K562 (cell line): Measurements from ENCODE around the gene TAS1R3.

ENCODE experiments used
- CTCF ChIP-seq, 3 experiments: IDR thresholded peaks in 2 of 3; conservative IDR thresholded peaks in 1 of 3; 2 replicates each; pipeline ENCODE4 v1.5.1; 2011 to 2012; ENCODE audit warnings: low read length in 3 of 3, mild to moderate bottlenecking in 3 of 3, control low read depth in 2 of 3, improper control_type of control experiment in 1 of 3, inconsistent platforms in 1 of 3, low read depth in 1 of 3, mixed read lengths in 1 of 3, moderate library complexity in 1 of 3; ENCODE audit not compliant: insufficient read depth in 2 of 3
- CUX1 ChIP-seq: fragments of 200-800 bp; sonication (Bioruptor generic); IDR thresholded peaks from 2 replicates; pipeline ENCODE4 v1.6.1; 2016; ENCODE audit warnings: missing genetic modification characterization, missing compliant biosample characterization
- EP300 ChIP-seq: IDR thresholded peaks from 2 replicates; pipeline ENCODE4 v1.6.1; 2012; ENCODE audit warnings: low read length, improper control_type of control experiment
- POLR2A ChIP-seq: fragments of 450-650 bp; conservative IDR thresholded peaks from 2 replicates; pipeline ENCODE4 v1.6.1; 2016
- TARDBP ChIP-seq: fragments of 450-650 bp; IDR thresholded peaks from 2 replicates; pipeline ENCODE4 v1.6.1; 2016
- ZBTB17 ChIP-seq: fragments of 450-650 bp; formaldehyde crosslinking; IDR thresholded peaks from 2 replicates; pipeline ENCODE4 v1.4.0; 2020; ENCODE audit warnings: mild to moderate bottlenecking

GRCh38 chr1:1340791-1341548 is 9.9 kb downstream of the TAS1R3 start:
- TF ChIP-seq EP300 (no peak), TARDBP (peak; percentile 29; the same call in 1 of the 2 replicates), CTCF (IDR thresholded peaks at IDR 0.05 in 2 of 3, conservative IDR thresholded peaks at IDR 0.05 in 1 of 3; ENCODE audit: insufficient read depth in 2 of 3, low read depth in 1 of 3, low read length in 3 of 3) (no peak), POLR2A (0 out of 2 replicates have a peak, but pooled peaks have one; percentile 40), ZBTB17 (no peak), CUX1 (CRISPR knock-in tag) (no peak)
